ENCODE measurements around the gene TRPC3. TPM values are rescaled to one million over a fixed set of nuclear protein-coding genes. Genes with fewer than 3 reads are reported as not detected.
A peak's percentile ranks its signal among the peaks of the same experiment; 100 is the strongest.

Gene TRPC3
- total and polyA plus RNA-seq, 2 experiments from 2014 or later: 48.7 to 54.1 TPM

DNA sequence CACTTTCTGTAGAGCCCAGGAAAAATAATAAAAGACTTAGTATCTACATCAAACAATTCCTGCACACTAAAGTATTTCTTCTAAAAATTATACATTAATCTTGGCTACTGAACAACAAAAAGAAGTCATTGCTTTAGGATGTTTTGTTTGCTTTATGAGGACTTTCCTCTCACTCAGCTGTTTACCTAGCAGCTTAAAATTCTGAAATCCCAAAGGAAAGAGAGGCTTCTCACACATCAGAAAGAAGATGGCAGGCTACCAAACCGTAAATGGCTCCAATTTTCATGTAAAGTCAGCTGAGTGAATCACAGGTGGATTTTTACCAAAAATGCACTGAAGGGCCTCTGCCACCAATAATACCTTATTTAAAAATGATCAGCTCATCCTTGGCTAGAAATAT lies 9.0 kb upstream of the TRPC3 start:
- TF ChIP-seq, protein P1, sequence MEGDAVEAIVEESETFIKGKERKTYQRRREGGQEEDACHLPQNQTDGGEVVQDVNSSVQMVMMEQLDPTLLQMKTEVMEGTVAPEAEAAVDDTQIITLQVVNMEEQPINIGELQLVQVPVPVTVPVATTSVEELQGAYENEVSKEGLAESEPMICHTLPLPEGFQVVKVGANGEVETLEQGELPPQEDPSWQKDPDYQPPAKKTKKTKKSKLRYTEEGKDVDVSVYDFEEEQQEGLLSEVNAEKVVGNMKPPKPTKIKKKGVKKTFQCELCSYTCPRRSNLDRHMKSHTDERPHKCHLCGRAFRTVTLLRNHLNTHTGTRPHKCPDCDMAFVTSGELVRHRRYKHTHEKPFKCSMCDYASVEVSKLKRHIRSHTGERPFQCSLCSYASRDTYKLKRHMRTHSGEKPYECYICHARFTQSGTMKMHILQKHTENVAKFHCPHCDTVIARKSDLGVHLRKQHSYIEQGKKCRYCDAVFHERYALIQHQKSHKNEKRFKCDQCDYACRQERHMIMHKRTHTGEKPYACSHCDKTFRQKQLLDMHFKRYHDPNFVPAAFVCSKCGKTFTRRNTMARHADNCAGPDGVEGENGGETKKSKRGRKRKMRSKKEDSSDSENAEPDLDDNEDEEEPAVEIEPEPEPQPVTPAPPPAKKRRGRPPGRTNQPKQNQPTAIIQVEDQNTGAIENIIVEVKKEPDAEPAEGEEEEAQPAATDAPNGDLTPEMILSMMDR (IDR thresholded peaks at IDR 0.05; ENCODE audit: low read depth, low read length): no peak
- DNase-seq (ENCODE audit: low read depth in 1 of 2, low spot score in 1 of 2): no peak
- Histone ChIP-seq H3K4me3 (no peak overlapping the region), H3K27me3 (no peaks in the 10 kb centered on the region), H3K27ac (no peak overlapping the region), H3K36me3 (no peaks in the 10 kb centered on the region), H3K9me3 (ENCODE audit: low read depth) (no peaks in the 10 kb centered on the region), H3K4me1 (ENCODE audit: low read depth) (no peaks in the 10 kb centered on the region)

DNA sequence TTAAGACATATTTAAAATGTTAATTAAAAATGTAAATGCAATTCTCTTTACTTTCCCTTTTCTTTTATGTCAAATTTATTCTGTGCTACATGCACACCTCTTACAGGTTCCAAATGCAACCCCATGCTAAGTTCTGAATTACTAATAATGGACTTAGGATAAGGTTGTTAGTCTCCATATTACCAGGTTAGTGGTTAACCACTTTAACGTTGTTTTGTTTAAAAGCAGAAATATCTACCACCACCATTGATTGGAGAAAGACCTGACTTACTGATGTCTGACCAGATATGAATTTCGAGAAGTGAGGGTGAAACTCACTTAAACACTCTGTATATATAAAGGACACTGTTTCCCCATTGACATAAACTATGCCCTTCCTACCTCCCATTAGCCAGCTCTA lies 6.9 kb upstream of the TRPC3 start:
- no peak overlapping the region for H3K4me3 ChIP-seq
- H3K27ac ChIP-seq: no peak overlapping the region
- H3K36me3 ChIP-seq: no peaks in the 10 kb centered on the region
- H3K27me3 ChIP-seq: peaks cover 4% of the 10 kb centered on the region
- H3K9me3 ChIP-seq (ENCODE audit: low read depth): no peaks in the 10 kb centered on the region
- no peaks in the 10 kb centered on the region for H3K4me1 ChIP-seq (ENCODE audit: low read depth)
- TF ChIP-seq, protein P1 (IDR thresholded peaks at IDR 0.05; ENCODE audit: low read depth, low read length): no peak
- no peak for DNase-seq (ENCODE audit: low read depth in 1 of 2, low spot score in 1 of 2)

DNA sequence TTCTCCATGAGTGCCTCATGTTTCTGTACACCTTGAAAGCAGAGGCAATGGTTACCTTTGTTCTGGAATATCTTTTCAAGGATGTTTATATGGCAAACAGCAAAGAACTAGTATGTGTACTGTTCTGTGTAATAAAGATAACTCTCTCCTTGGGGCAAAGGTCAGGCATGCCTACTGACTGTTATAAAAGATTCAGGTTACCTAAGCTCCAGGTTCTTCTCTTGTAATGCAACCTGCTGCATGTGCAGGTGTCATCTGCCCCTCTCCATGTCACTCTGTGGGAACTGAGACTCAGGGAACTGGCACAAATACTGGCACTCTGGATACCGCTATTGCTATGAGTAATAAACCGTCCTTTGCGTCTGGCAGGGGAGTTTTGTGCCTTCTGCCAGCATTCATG lies 5.4 kb upstream of the TRPC3 start:
- H3K4me1 ChIP-seq (ENCODE audit: low read depth): peaks cover 3% of the 10 kb centered on the region
- no peaks in the 10 kb centered on the region for H3K9me3 ChIP-seq (ENCODE audit: low read depth)
- no peak for DNase-seq (ENCODE audit: low read depth in 1 of 2, low spot score in 1 of 2)
- no peak overlapping the region for H3K27ac ChIP-seq
- H3K4me3 ChIP-seq: no peak overlapping the region
- H3K27me3 ChIP-seq: peaks cover 19% of the 10 kb centered on the region
- TF ChIP-seq, protein P1 (IDR thresholded peaks at IDR 0.05; ENCODE audit: low read depth, low read length): no peak
- no peaks in the 10 kb centered on the region for H3K36me3 ChIP-seq

DNA sequence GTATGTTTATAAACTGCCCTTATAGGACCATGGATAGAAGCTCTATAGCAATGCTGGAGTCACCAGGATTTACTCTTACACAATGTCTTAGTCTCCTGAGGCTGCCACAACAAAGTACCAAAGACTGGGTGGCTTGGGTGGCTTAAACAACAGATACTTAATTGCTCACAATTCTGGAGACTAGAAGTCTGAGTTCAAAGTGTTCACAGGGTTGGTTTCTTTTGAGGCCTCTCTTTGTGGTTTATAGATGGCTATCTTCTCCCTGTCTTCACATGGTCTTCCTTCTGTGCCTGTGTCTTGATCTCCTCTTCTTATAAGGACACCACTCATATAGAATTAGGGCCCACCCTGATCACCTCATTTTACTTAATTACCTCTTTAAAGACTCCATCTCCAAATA lies 2.0 kb upstream of the TRPC3 start:
- no peaks in the 10 kb centered on the region for H3K9me3 ChIP-seq (ENCODE audit: low read depth)
- H3K36me3 ChIP-seq: no peaks in the 10 kb centered on the region
- DNase-seq (ENCODE audit: low read depth in 1 of 2, low spot score in 1 of 2): no peak
- H3K27ac ChIP-seq: no peak overlapping the region
- TF ChIP-seq, protein P1 (IDR thresholded peaks at IDR 0.05; ENCODE audit: low read depth, low read length): no peak
- H3K4me1 ChIP-seq (ENCODE audit: low read depth): peaks cover 10% of the 10 kb centered on the region
- no peak overlapping the region for H3K4me3 ChIP-seq
- H3K27me3 ChIP-seq: peaks cover 21% of the 10 kb centered on the region

DNA sequence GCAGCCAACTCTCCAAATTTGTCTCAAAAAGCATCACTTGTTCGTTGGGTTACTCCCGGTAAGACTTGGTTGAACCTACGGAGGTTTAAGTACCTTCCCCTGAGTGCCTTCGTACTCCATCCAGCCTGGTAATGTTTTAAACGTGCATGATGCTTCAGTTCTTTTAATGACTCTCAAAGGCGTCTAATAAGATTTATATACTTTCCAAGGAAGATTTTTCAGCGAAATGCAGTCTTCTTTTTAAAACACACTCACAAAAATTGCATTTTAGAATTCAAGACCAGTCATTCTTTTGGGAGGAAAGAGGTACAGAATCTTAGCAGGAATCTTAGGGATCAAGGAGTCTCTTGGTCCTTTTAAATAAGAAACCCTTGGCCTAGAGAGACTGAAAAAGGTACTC lies 430 bp upstream of the TRPC3 start:
- Histone ChIP-seq H3K27me3 (peaks cover 21% of the 10 kb centered on the region), H3K27ac (no peak overlapping the region), H3K9me3 (ENCODE audit: low read depth) (no peaks in the 10 kb centered on the region), H3K4me1 (ENCODE audit: low read depth) (peaks cover 10% of the 10 kb centered on the region), H3K36me3 (no peaks in the 10 kb centered on the region), H3K4me3 (peak overlapping the region; percentile 72)
- peak in 1 of 2 donors; percentile 5 for DNase-seq (ENCODE audit: low read depth in 1 of 2, low spot score in 1 of 2)
- TF ChIP-seq, protein P1 (IDR thresholded peaks at IDR 0.05; ENCODE audit: low read depth, low read length): no peak

All from cardiac muscle cell (in vitro differentiated cells and primary cell).